Erythroblast (primary cell): ENCODE results near the gene GRPR.

Experiments
- GATA1 ChIP-seq: IDR thresholded peaks from 2 replicates; pipeline ENCODE4 v1.6.1; 2011; ENCODE audit warnings: low read depth, mild to moderate bottlenecking, control low read depth, low read length, moderate library complexity
- POLR2A ChIP-seq: IDR thresholded peaks from 2 replicates; pipeline ENCODE4 v1.6.1; 2011; ENCODE audit warnings: mild to moderate bottlenecking, low read length

DNA sequence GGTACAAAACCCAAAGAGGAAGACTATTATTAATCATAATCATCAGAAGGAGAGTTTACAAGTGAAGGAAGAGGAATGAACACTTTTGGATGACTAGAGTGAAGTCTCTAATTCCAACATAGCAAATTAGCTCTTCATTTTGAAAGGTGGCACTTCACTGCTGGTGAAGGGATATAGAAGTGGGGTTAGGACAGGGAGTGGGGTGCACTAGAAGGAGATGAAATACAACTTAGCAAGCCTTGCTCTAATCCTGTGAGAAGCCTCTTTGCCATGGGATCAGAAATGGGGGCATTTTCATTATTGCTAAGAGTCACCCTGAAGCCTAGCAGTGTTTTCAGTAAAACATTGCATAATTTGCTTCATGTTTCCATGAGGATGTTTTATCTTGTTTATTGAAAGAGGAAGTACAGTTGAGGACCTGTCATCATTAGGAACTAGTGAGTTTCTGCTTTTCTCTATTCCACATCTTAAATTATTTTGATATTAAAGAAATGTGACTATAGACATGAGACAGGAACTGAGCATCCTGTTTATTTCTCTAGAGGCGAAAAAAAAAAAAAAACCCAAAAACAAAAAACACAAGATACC, 9.3 kb upstream of the GRPR start:
- no peak for TF ChIP-seq POLR2A
- no peak for TF ChIP-seq GATA1
